GM12892 (cell line): ENCODE results near the gene KLHL3.

Experiments
- POLR2A ChIP-seq: IDR thresholded peaks from 2 replicates; pipeline ENCODE4 v1.6.1; 2011; ENCODE audit warnings: low read depth, low read length, control low read depth
- POLR2AphosphoS5 ChIP-seq: IDR thresholded peaks from 2 replicates; pipeline ENCODE4 v1.6.1; 2011; ENCODE audit warnings: low read depth, low read length, control low read depth
- TAF1 ChIP-seq: IDR thresholded peaks from 2 replicates; pipeline ENCODE4 v1.6.1; 2011; ENCODE audit warnings: low read depth, mild to moderate bottlenecking, control low read depth, low read length, borderline replicate concordance

DNA sequence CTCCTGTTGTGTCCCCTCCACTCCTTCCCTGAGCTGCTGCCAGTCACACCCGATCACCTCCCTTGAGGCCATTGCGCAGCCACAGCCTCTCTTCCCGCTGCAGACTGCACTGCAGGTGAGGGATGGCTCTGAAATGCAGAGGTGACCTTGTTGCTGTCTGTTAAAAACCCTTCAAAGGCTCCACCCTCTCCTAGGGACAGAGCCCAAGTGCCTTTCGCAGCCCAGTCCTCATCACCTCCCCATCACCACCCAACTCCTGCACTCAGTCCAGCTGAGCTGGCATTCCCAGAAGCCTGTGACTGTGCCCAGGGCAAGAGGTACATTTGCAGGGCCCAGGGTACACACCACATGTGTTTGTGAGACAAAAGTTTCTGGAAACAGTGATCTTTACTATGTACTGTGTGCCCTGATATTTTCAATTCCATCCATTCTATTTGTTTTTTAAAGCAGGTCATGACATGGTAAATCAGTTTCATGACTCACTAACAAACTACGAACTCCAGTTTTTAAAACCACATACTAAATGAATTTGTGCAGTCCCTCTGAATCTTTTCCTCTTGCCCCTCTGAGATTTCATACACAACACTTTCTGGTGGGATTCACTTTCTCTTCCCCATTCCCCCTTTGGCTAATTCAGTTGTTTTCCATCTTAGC lies 163.7 kb downstream of the KLHL3 start:
- TF ChIP-seq POLR2A (no peak), POLR2AphosphoS5 (no peak), TAF1 (no peak)
